T-helper 2 cell treated with Interferon-gamma antibody and Interleukin-4, amounts not matched to agents 5 μg/mL and 100 μg/mL, for 36 hours (primary cell): ENCODE data around the gene TMEFF2.

Experiments used
- DNase-seq: peaks from one replicate; pipeline ENCODE4 v3.0.0; 2021; ENCODE audit warnings: low spot score
- H3K27ac Mint-ChIP-seq: one replicate; pipeline ENCODE4 v1.8.0; 2021; ENCODE audit warnings: mild to moderate bottlenecking, mixed read lengths
- H3K27me3 Mint-ChIP-seq: one replicate; pipeline ENCODE4 v1.8.0; 2021; ENCODE audit warnings: low read depth, mixed read lengths
- H3K36me3 Mint-ChIP-seq: one replicate; pipeline ENCODE4 v1.8.0; 2021; ENCODE audit warnings: low read depth, mixed read lengths
- H3K4me1 Mint-ChIP-seq: one replicate; pipeline ENCODE4 v1.8.0; 2021; ENCODE audit warnings: low read depth, mixed read lengths
- H3K4me3 Mint-ChIP-seq: one replicate; pipeline ENCODE4 v1.8.0; 2022; ENCODE audit warnings: mild to moderate bottlenecking, moderate library complexity, mixed read lengths
- H3K9me3 Mint-ChIP-seq: one replicate; pipeline ENCODE4 v1.8.0; 2021; ENCODE audit warnings: mixed read lengths

The TMEFF2 gene, protein sequence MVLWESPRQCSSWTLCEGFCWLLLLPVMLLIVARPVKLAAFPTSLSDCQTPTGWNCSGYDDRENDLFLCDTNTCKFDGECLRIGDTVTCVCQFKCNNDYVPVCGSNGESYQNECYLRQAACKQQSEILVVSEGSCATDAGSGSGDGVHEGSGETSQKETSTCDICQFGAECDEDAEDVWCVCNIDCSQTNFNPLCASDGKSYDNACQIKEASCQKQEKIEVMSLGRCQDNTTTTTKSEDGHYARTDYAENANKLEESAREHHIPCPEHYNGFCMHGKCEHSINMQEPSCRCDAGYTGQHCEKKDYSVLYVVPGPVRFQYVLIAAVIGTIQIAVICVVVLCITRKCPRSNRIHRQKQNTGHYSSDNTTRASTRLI

DNA sequence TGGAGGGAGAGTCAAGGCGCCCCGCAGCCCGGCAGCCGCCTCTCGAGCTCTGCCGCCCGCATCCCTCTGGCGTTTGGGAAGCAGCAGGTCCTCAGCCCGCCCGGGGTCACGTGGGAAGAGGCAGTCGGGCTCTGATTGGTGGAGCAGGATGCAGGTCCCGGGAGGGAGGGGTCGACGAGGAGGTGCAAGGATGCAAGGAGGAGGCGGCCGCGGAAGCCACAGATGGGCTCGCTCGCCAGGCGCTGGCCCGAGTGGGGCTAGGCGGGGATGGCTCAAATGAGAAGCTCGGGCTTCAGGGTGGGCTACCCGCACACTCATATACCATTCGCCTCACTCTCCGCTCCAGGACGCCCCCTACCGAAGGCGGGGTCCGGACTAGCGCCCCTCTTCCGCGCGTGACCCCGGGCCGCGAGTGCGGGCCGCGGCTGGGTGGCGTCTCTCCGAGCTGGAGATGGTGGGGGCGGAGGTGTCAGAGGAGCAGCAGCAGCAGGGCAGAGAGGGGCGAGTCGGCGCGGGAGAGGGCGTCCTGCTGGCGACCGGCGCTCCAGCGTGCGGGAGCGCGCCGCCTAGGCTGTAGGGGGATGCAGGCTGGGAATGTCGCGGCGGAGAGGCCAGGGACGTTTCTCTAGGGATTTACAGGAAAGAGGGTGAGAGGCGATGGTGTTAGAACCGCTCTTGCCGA is at the start of gene TMEFF2:
TSS of gene TMEFF2 (minus strand) at position 68 of the 682 bp plus-strand sequence. CDS start 409 bp downstream, outside the sequence.
- peak; percentile 54 for DNase-seq
- H3K27ac Mint-ChIP-seq: no peak within 1 kb of the TSS
- H3K4me3 Mint-ChIP-seq: peak within 1 kb of the TSS; percentile 76
- peaks cover 76% of the 10 kb centered on the region for H3K27me3 Mint-ChIP-seq
- no peaks in the 10 kb centered on the region for H3K9me3 Mint-ChIP-seq
- peaks cover 16% of the 10 kb centered on the region for H3K4me1 Mint-ChIP-seq
- H3K36me3 Mint-ChIP-seq: no peaks in the 10 kb centered on the region

DNA sequence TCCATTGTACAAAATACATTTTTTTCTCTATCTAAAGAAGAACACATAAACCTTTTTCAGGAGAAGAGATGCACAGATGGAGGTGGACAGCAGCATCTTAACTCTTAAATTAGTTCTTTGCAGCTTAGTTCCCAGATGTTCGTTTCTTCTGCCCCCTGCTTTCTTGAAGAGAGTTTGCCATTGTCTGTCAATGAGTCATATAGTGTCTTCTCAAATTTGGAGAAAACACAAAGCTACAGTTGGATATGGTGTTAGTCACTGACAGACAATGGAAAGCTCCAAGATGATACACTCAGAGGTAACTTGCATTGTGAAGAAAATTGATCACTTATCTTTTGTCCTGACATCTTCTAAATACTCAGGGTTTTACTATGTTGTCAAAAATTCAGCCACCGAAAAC is 48.8 kb upstream of the TMEFF2 start:
- no peaks in the 10 kb centered on the region for H3K4me1 Mint-ChIP-seq
- no peaks in the 10 kb centered on the region for H3K9me3 Mint-ChIP-seq
- H3K27ac Mint-ChIP-seq: no peak overlapping the region
- no peaks in the 10 kb centered on the region for H3K36me3 Mint-ChIP-seq
- no peaks in the 10 kb centered on the region for H3K27me3 Mint-ChIP-seq
- no peak overlapping the region for H3K4me3 Mint-ChIP-seq
- DNase-seq: no peak

DNA sequence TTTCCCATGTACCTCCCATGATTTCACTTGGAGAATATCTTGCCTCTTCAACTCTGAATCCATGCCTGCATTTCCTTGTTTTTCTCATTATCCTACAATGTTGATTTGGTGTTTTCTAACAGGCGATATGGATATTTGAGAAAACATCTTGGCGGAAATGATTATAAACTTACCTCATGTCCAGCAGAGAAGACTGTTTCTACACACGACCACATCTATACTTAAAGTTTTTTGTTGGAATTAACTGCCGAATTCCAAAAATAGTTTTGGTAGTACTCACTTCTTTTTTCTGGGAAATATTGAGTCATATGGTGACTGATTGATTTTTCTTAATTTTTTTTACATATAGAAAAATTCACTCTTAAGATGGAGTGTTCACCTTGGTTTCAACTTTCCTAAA is 41.4 kb upstream of the TMEFF2 start:
- no peak for DNase-seq
- Mint-ChIP-seq H3K4me1 (no peaks in the 10 kb centered on the region), H3K9me3 (no peaks in the 10 kb centered on the region), H3K36me3 (no peaks in the 10 kb centered on the region), H3K4me3 (no peak overlapping the region), H3K27me3 (no peaks in the 10 kb centered on the region), H3K27ac (no peak overlapping the region)

DNA sequence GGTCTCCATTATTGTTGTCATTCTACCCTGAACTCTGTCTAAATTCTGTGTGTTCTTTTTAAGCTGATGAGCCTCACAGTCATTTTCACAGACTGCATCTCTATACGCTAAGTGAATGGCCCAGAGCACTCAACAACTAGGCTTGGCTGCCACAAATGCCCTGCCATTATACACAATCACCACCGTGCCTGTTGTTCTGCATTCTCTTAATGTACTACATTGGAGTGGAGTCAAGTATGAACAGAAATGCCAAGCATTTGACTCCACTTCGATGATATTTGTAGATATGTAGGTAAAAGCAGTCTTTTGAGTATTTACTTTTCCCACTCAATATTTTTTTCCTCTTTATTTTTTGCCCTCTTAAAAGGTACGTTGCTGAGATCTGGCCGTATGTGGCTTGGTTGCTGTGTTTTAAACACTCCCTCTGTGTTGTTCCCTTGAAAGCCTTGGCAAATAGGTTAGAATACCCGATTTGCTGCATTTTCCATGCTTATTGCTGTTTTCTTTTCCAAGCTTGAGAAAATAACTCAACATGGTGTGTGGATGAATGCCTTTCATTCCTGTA is 36.2 kb upstream of the TMEFF2 start:
- no peak overlapping the region for H3K27ac Mint-ChIP-seq

DNA sequence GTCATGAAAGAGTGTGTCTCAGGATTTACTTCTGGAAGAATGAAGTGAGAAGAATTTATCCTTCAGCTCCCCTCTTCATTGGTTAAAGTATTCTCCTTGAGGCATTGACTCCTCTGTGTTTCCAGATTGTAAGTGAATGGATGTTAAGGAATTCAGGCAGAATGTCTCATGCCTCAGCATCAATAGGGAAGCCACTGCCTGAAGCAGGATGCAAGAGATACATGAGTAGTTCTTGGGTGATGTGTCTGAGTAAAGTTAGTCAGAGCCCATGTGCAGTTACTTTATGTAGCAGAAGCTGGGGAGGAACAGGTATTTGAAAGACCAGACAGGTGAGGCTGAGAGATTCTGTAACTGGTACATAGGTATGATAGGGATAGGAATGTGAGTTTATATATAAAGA is 34.0 kb upstream of the TMEFF2 start:
- Mint-ChIP-seq H3K27ac (no peak overlapping the region), H3K27me3 (no peaks in the 10 kb centered on the region), H3K4me3 (no peak overlapping the region), H3K36me3 (no peaks in the 10 kb centered on the region), H3K9me3 (no peaks in the 10 kb centered on the region), H3K4me1 (no peaks in the 10 kb centered on the region)
- DNase-seq: no peak

More for the DNA sequence above, 36.2 kb upstream of the TMEFF2 start:
- Mint-ChIP-seq H3K4me1 (no peaks in the 10 kb centered on the region), H3K27me3 (no peaks in the 10 kb centered on the region), H3K9me3 (no peaks in the 10 kb centered on the region), H3K36me3 (no peaks in the 10 kb centered on the region), H3K4me3 (no peak overlapping the region)
- DNase-seq: no peak

GRCh38 chr2:192218970-192219369 is 24.2 kb upstream of the TMEFF2 start:
- Mint-ChIP-seq H3K9me3 (no peaks in the 10 kb centered on the region), H3K27ac (no peak overlapping the region), H3K36me3 (no peaks in the 10 kb centered on the region), H3K4me3 (no peak overlapping the region), H3K4me1 (no peaks in the 10 kb centered on the region), H3K27me3 (no peaks in the 10 kb centered on the region)
- no peak for DNase-seq

GRCh38 chr2:192218377-192218776 is 23.6 kb upstream of the TMEFF2 start:
- Mint-ChIP-seq H3K36me3 (no peaks in the 10 kb centered on the region), H3K4me3 (no peak overlapping the region), H3K27ac (no peak overlapping the region), H3K4me1 (no peaks in the 10 kb centered on the region), H3K27me3 (no peaks in the 10 kb centered on the region), H3K9me3 (no peaks in the 10 kb centered on the region)
- no peak for DNase-seq

- no peak overlapping the region for H3K27ac Mint-ChIP-seq
- no peaks in the 10 kb centered on the region for H3K4me1 Mint-ChIP-seq
- no peak overlapping the region for H3K4me3 Mint-ChIP-seq
- DNase-seq: no peak
- H3K9me3 Mint-ChIP-seq: no peaks in the 10 kb centered on the region
- H3K36me3 Mint-ChIP-seq: no peaks in the 10 kb centered on the region
- H3K27me3 Mint-ChIP-seq: no peaks in the 10 kb centered on the region
These were observed 21.6 kb upstream of the TMEFF2 start for GRCh38 chr2:192216336-192216735.

DNA sequence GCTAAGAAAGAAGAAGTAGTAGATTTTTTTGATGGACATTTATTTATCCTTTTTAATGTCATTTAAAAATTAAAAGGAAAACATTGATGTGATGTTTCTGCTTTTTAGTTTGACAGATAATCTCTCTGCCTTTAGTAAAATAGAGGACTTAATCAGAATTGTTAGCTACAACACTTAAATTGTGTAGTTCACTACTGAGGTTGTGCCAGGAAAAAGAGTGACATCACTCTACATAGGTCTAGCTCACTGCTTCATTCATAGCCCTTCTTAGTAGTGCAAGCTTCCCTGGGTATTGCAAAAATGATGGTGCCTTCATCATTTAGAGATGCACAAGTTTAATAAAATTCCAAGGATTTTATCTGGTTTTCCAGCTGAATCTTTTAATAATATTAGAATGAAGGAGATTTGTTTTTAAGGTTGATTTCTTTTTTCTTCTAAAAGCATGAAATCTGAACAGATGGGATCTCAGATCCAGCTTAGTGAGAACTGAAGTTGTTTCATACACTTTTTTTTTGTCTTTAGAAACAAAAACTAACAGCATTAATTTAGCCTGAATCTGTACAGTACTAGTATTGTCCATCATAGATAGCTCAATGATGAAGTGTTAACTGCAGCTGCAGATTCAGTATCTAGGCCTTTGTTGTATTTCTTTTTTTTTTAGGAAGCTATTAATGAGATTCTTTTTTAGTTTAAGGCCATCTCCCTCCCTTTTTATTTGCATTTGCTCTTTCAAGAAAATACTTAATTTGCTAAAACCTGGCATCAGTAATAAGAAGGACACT is 20.6 kb upstream of the TMEFF2 start:
- H3K36me3 Mint-ChIP-seq: no peaks in the 10 kb centered on the region
- H3K4me1 Mint-ChIP-seq: no peaks in the 10 kb centered on the region
- no peaks in the 10 kb centered on the region for H3K9me3 Mint-ChIP-seq
- DNase-seq: no peak
- no peak overlapping the region for H3K27ac Mint-ChIP-seq
- no peaks in the 10 kb centered on the region for H3K27me3 Mint-ChIP-seq
- no peak overlapping the region for H3K4me3 Mint-ChIP-seq

GRCh38 chr2:192208848-192209247 is 14.1 kb upstream of the TMEFF2 start:
- DNase-seq: no peak
- no peaks in the 10 kb centered on the region for H3K4me1 Mint-ChIP-seq
- H3K4me3 Mint-ChIP-seq: no peak overlapping the region
- no peaks in the 10 kb centered on the region for H3K36me3 Mint-ChIP-seq
- no peak overlapping the region for H3K27ac Mint-ChIP-seq
- no peaks in the 10 kb centered on the region for H3K27me3 Mint-ChIP-seq
- no peaks in the 10 kb centered on the region for H3K9me3 Mint-ChIP-seq

DNA sequence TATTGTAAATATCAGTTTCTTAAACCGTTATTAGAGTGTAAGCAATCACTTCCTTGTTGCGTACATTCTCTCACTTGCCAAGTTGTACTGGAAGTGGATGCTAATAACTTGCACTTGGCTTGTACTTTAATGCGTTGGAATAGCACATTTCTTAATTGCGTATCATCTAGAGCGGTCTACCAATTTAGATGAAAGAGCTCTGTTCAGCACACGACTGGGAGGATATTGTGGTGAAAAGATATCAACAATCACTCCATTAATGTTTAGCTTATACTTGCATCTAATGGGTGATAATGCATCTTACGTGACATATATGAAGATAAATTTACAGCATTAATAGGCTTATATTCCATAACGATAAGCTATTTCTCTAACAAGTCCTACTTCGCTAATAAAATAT is 11.7 kb upstream of the TMEFF2 start:
- H3K9me3 Mint-ChIP-seq: no peaks in the 10 kb centered on the region
- DNase-seq: no peak
- H3K27me3 Mint-ChIP-seq: no peaks in the 10 kb centered on the region
- H3K36me3 Mint-ChIP-seq: no peaks in the 10 kb centered on the region
- no peaks in the 10 kb centered on the region for H3K4me1 Mint-ChIP-seq
- no peak overlapping the region for H3K4me3 Mint-ChIP-seq
- no peak overlapping the region for H3K27ac Mint-ChIP-seq

DNA sequence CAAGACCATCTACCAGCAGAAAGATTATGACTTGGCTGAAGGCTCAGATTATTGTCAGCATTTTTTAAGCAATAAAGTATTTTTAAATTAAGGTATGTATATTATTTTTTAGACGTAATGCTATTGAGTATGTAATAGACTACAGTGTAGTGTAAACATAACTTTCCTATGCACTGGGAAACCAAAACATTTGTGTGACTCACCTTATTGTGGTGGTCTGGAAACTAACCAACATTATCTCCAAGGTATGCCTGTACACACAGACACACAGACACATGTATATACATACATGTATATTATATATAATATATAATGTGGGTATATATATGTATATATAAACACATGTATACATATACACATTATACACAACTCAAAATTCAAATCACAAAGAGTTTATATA is 9.1 kb upstream of the TMEFF2 start:
- Mint-ChIP-seq H3K36me3 (no peaks in the 10 kb centered on the region), H3K27ac (no peak overlapping the region), H3K27me3 (peaks cover 2% of the 10 kb centered on the region), H3K9me3 (no peaks in the 10 kb centered on the region), H3K4me1 (no peaks in the 10 kb centered on the region), H3K4me3 (no peak overlapping the region)
- DNase-seq: no peak

GRCh38 chr2:192202373-192202772 is 7.6 kb upstream of the TMEFF2 start:
- peaks cover 14% of the 10 kb centered on the region for H3K27me3 Mint-ChIP-seq
- H3K9me3 Mint-ChIP-seq: no peaks in the 10 kb centered on the region
- no peak for DNase-seq
- H3K4me3 Mint-ChIP-seq: no peak overlapping the region
- no peaks in the 10 kb centered on the region for H3K4me1 Mint-ChIP-seq
- H3K27ac Mint-ChIP-seq: no peak overlapping the region
- no peaks in the 10 kb centered on the region for H3K36me3 Mint-ChIP-seq

GRCh38 chr2:192201116-192201515 is 6.4 kb upstream of the TMEFF2 start:
- Mint-ChIP-seq H3K27me3 (peaks cover 26% of the 10 kb centered on the region), H3K9me3 (no peaks in the 10 kb centered on the region)
- no peak for DNase-seq

More at GRCh38 chr2:192201116-192201515, 6.4 kb upstream of the TMEFF2 start:
- Mint-ChIP-seq H3K4me3 (no peak overlapping the region), H3K36me3 (no peaks in the 10 kb centered on the region), H3K4me1 (peaks cover 6% of the 10 kb centered on the region), H3K27ac (no peak overlapping the region)
